ENCODE results near the gene PSTPIP2. TPM values are rescaled to one million over a fixed set of nuclear protein-coding genes. Genes with fewer than 3 reads are reported as not detected.

Gene PSTPIP2
- total RNA-seq, 2 experiments from 2014 or later, result 5.9 to 6.0 TPM

GRCh38 chr18:46046688-46047087 is 25.4 kb downstream of the PSTPIP2 start:
- ATAC-seq (ENCODE audit: poor library complexity), result no peak
- no peaks in the 10 kb centered on the region for H3K27me3 ChIP-seq (ENCODE audit: control insufficient read depth in 1 of 2, insufficient read depth in 2 of 2, low read length in 2 of 2)

GRCh38 chr18:46046126-46046525 is 25.9 kb downstream of the PSTPIP2 start:
- intact Hi-C loops (cut with DNase I, micrococcal nuclease), result no loop called here
- ChIA-PET CTCF (no interaction called here), POLR2A (no interaction called here)
- Mint-ChIP-seq H3K4me1 (ENCODE audit: low read depth) (peaks cover 36% of the 10 kb centered on the region), H3K36me3 (ENCODE audit: low read depth) (no peaks in the 10 kb centered on the region), H3K9me3 (no peaks in the 10 kb centered on the region), H3K27me3 (no peaks in the 10 kb centered on the region), H3K4me3 (no peak overlapping the region), H3K27ac (no peak overlapping the region)
- no peaks in the 10 kb centered on the region for H3K9me3 ChIP-seq (ENCODE audit: control insufficient read depth in 1 of 2, insufficient read depth in 1 of 2, low read length in 2 of 2)
- H3K27me3 ChIP-seq (ENCODE audit: control insufficient read depth in 1 of 2, insufficient read depth in 2 of 2, low read length in 2 of 2), result no peaks in the 10 kb centered on the region
- H3K27ac ChIP-seq (ENCODE audit: low read depth in 1 of 2, low read length in 2 of 2), result no peak overlapping the region
- DNase-seq, result no peak
- no peak for ATAC-seq (ENCODE audit: poor library complexity)
- H3K4me1 ChIP-seq (ENCODE audit: insufficient read depth, low read length), result peaks cover 24% of the 10 kb centered on the region
- no peak for TF ChIP-seq CTCF (IDR thresholded peaks at IDR 0.05)
- no peak overlapping the region for H3K4me3 ChIP-seq (ENCODE audit: low read length)
- no peaks in the 10 kb centered on the region for H3K36me3 ChIP-seq (ENCODE audit: insufficient read depth, low read length)

More at GRCh38 chr18:46046688-46047087, 25.4 kb downstream of the PSTPIP2 start:
- Mint-ChIP-seq H3K27me3 (no peaks in the 10 kb centered on the region), H3K9me3 (no peaks in the 10 kb centered on the region), H3K4me3 (no peak overlapping the region), H3K36me3 (ENCODE audit: low read depth) (no peaks in the 10 kb centered on the region), H3K27ac (peak overlapping the region; percentile 17), H3K4me1 (ENCODE audit: low read depth) (peaks cover 32% of the 10 kb centered on the region)
- TF ChIP-seq CTCF (IDR thresholded peaks at IDR 0.05), result no peak
- H3K36me3 ChIP-seq (ENCODE audit: insufficient read depth, low read length), result no peaks in the 10 kb centered on the region
- H3K27ac ChIP-seq (ENCODE audit: low read depth in 1 of 2, low read length in 2 of 2), result no peak overlapping the region
- H3K9me3 ChIP-seq (ENCODE audit: control insufficient read depth in 1 of 2, insufficient read depth in 1 of 2, low read length in 2 of 2), result no peaks in the 10 kb centered on the region
- intact Hi-C loops (cut with DNase I, micrococcal nuclease), result no loop called here
- ChIA-PET POLR2A (no interaction called here), CTCF (no interaction called here)
- peaks cover 18% of the 10 kb centered on the region for H3K4me1 ChIP-seq (ENCODE audit: insufficient read depth, low read length)
- H3K4me3 ChIP-seq (ENCODE audit: low read length), result no peak overlapping the region
- DNase-seq, result no peak

GRCh38 chr18:46042571-46043123 is 29.4 kb downstream of the PSTPIP2 start:
- Histone ChIP-seq H3K36me3 (ENCODE audit: insufficient read depth, low read length) (peaks cover 7% of the 10 kb centered on the region), H3K27ac (ENCODE audit: low read depth in 1 of 2, low read length in 2 of 2) (no peak overlapping the region), H3K4me1 (ENCODE audit: insufficient read depth, low read length) (peaks cover 38% of the 10 kb centered on the region), H3K4me3 (ENCODE audit: low read length) (no peak overlapping the region), H3K27me3 (ENCODE audit: control insufficient read depth in 1 of 2, insufficient read depth in 2 of 2, low read length in 2 of 2) (no peaks in the 10 kb centered on the region), H3K9me3 (ENCODE audit: control insufficient read depth in 1 of 2, insufficient read depth in 1 of 2, low read length in 2 of 2) (no peaks in the 10 kb centered on the region)
- Mint-ChIP-seq H3K4me1 (ENCODE audit: low read depth) (peaks cover 54% of the 10 kb centered on the region), H3K9me3 (no peaks in the 10 kb centered on the region), H3K4me3 (peak overlapping the region; percentile 54), H3K27ac (peak overlapping the region; percentile 47), H3K27me3 (no peaks in the 10 kb centered on the region), H3K36me3 (ENCODE audit: low read depth) (peaks cover 9% of the 10 kb centered on the region)
- no peak for TF ChIP-seq CTCF (IDR thresholded peaks at IDR 0.05)
- POLR2A ChIA-PET, result no interaction called here
- ATAC-seq (ENCODE audit: poor library complexity), result no peak
- DNase-seq, result peak in 4 of 14 experiments; percentile 5 to 51 (median 38)
- intact Hi-C loops (cut with DNase I, micrococcal nuclease), result no loop called here
- CTCF ChIA-PET, result no interaction called here
